H1 (cell line): ENCODE measurements around the gene CCSAP. TPM values are rescaled to one million over a fixed set of nuclear protein-coding genes. Genes with fewer than 3 reads are reported as not detected.

Experiments used
- BRCA1 ChIP-seq: IDR thresholded peaks from 2 replicates; pipeline ENCODE4 v1.6.1; 2012; ENCODE audit warnings: low read depth, low read length, improper control_type of control experiment
- CHD2 ChIP-seq: IDR thresholded peaks from 2 replicates; pipeline ENCODE4 v1.6.1; 2012; ENCODE audit warnings: low read length, improper control_type of control experiment
- POLR2AphosphoS5 ChIP-seq: IDR thresholded peaks from 2 replicates; pipeline ENCODE4 v1.6.1; 2011; ENCODE audit warnings: low read depth, low read length
- RAD21 ChIP-seq, 2 experiments: IDR thresholded peaks in 1 of 2; conservative IDR thresholded peaks in 1 of 2; 2 replicates each; pipeline ENCODE4 v1.6.1; 2011; ENCODE audit warnings: low read depth in 2 of 2, low read length in 2 of 2, improper control_type of control experiment in 1 of 2, inconsistent platforms in 1 of 2, mild to moderate bottlenecking in 1 of 2, moderate library complexity in 1 of 2
- RBBP5 ChIP-seq: IDR thresholded peaks from 2 replicates; pipeline ENCODE4 v1.7.1; 2012; ENCODE audit warnings: low read depth, mild to moderate bottlenecking, inconsistent platforms, low read length, moderate library complexity, borderline replicate concordance
- RXRA ChIP-seq: IDR thresholded peaks from 2 replicates; pipeline ENCODE4 v1.6.1; 2011; ENCODE audit warnings: low read depth, mild to moderate bottlenecking, low read length, moderate library complexity; ENCODE audit not compliant: insufficient read depth
- ZNF274 ChIP-seq: IDR thresholded peaks from 2 replicates; pipeline ENCODE4 v1.7.0; 2012; ENCODE audit warnings: low read length, borderline replicate concordance; ENCODE audit errors: extremely low read depth
- polyA plus RNA-seq, 7 experiments: library from polyadenylated mRNA; depleted of rRNA in 3 of 7; stranded (reverse) in 5 of 7; unstranded in 2 of 7; fragments of >200 nt in 5 of 7; fragments of 200-250 nt in 2 of 7; gene quantifications; 1 replicate in 5 of 7; 2 replicates in 1 of 7; 4 replicates in 1 of 7; pipeline versions ENCODE4 v1.2.1 to v1.2.3, GENCODE V29; 2011 to 2013; ENCODE audit warnings: missing spikeins in 2 of 7, mixed read lengths in 2 of 7
- total RNA-seq: library from RNA; stranded (reverse); fragmentation: NEBNext Ultra II Directional; extraction: Animal tissue kit (Norgen Biotek cat#: 25700); gene quantifications from 2 replicates; pipeline ENCODE4 v1.2.1, GENCODE V29; 2021

Gene CCSAP
- total and polyA plus RNA-seq, 2 of the 8 experiments (the other 6 are each of a cell fraction or from before 2014, with no cell fraction given) = 3.5 to 17.2 TPM

GRCh38 chr1:229280921-229281320 lies 61.9 kb downstream of the CCSAP start (continued):
- TF ChIP-seq RBBP5 (no peak), BRCA1 (no peak), ZNF274 (no peak), RXRA (no peak), CHD2 (no peak), POLR2AphosphoS5 (no peak), RAD21 (IDR thresholded peaks at IDR 0.05 in 1 of 2, conservative IDR thresholded peaks at IDR 0.05 in 1 of 2; ENCODE audit: low read depth in 2 of 2, low read length in 2 of 2) (no peak)
- TF ChIP-seq, all 59 proteins: peak for 0
